MM.1S (cell line): ENCODE data around the gene KAT6B.

Experiments used
- DNase-seq: peaks from one replicate; pipeline ENCODE4 v3.0.0-alpha.2; 2015
- H2AFZ ChIP-seq: fragments of 300-600 bp; sonication (generic); 2 replicates; pipeline ENCODE4 v1.6.0; 2016; ENCODE audit warnings: antibody characterized with exemption, low read length
- H3F3A ChIP-seq: fragments of 300-600 bp; sonication (generic); 2 replicates; pipeline ENCODE4 v1.6.1; 2016; ENCODE audit warnings: mild to moderate bottlenecking, antibody characterized with exemption, low read length, moderate library complexity, mixed read lengths; ENCODE audit not compliant: insufficient read depth
- H3K27ac ChIP-seq: fragments of 300-600 bp; sonication (generic); 2 replicates; pipeline ENCODE4 v1.5.1; 2016; ENCODE audit warnings: mild to moderate bottlenecking, low read length
- H3K27me3 ChIP-seq: fragments of 300-600 bp; sonication (generic); replicated peaks from 2 replicates; pipeline ENCODE4 v1.6.0; 2016; ENCODE audit warnings: low read length; ENCODE audit not compliant: insufficient read depth
- H3K36me3 ChIP-seq: fragments of 300-600 bp; sonication (generic); replicated peaks from 2 replicates; pipeline ENCODE4 v1.6.1; 2016; ENCODE audit warnings: mild to moderate bottlenecking, low read length, mixed read lengths; ENCODE audit not compliant: insufficient read depth
- H3K4me1 ChIP-seq: fragments of 300-600 bp; sonication (generic); 2 replicates; pipeline ENCODE4 v1.6.1; 2016; ENCODE audit warnings: low read length, mixed read lengths
- H3K4me2 ChIP-seq: fragments of 300-600 bp; sonication (generic); 2 replicates; pipeline ENCODE4 v1.6.0; 2016; ENCODE audit warnings: low read depth, low read length
- H3K4me3 ChIP-seq: fragments of 300-600 bp; sonication (generic); 2 replicates; pipeline ENCODE4 v1.5.1; 2016; ENCODE audit warnings: low read length, mixed read lengths
- H3K79me2 ChIP-seq: fragments of 300-600 bp; sonication (generic); 2 replicates; pipeline ENCODE4 v1.6.1; 2016; ENCODE audit warnings: mixed run types, low read length, mixed read lengths
- H3K9ac ChIP-seq: fragments of 300-600 bp; sonication (generic); 2 replicates; pipeline ENCODE4 v1.6.1; 2016; ENCODE audit warnings: low read length, mixed read lengths
- H3K9me2 ChIP-seq: fragments of 300-600 bp; sonication (generic); replicated peaks from 2 replicates; pipeline ENCODE4 v1.6.1; 2016; ENCODE audit warnings: mild to moderate bottlenecking, low read length, mixed read lengths; ENCODE audit not compliant: insufficient read depth
- H3K9me3 ChIP-seq: fragments of 300-600 bp; sonication (generic); replicated peaks from 2 replicates; pipeline ENCODE4 v1.6.1; 2016; ENCODE audit warnings: mild to moderate bottlenecking, low read length, mixed read lengths; ENCODE audit not compliant: insufficient read depth
- H4K20me1 ChIP-seq: fragments of 300-600 bp; sonication (generic); 2 replicates; pipeline ENCODE4 v1.6.1; 2016; ENCODE audit warnings: mild to moderate bottlenecking, low read length, moderate library complexity, mixed read lengths; ENCODE audit not compliant: insufficient read depth
- EZH2 ChIP-seq: fragments of 300-600 bp; sonication (generic); optimal IDR thresholded peaks from 2 replicates; pipeline ENCODE3; 2017; ENCODE audit warnings: low read depth, mild to moderate bottlenecking, antibody characterized with exemption, low read length, mixed read lengths
- EZH2phosphoT487 ChIP-seq: fragments of 300-600 bp; sonication (generic); IDR thresholded peaks from 2 replicates; pipeline ENCODE4 v1.6.1; 2018; ENCODE audit warnings: antibody characterized with exemption, low read length
- TF ChIP-seq, protein P1 (sequence below): fragments of 300-600 bp; sonication (generic); IDR thresholded peaks from 2 replicates; pipeline ENCODE4 v1.5.1; 2016; ENCODE audit warnings: antibody characterized with exemption, low read length, mixed read lengths

The KAT6B gene

DNA sequence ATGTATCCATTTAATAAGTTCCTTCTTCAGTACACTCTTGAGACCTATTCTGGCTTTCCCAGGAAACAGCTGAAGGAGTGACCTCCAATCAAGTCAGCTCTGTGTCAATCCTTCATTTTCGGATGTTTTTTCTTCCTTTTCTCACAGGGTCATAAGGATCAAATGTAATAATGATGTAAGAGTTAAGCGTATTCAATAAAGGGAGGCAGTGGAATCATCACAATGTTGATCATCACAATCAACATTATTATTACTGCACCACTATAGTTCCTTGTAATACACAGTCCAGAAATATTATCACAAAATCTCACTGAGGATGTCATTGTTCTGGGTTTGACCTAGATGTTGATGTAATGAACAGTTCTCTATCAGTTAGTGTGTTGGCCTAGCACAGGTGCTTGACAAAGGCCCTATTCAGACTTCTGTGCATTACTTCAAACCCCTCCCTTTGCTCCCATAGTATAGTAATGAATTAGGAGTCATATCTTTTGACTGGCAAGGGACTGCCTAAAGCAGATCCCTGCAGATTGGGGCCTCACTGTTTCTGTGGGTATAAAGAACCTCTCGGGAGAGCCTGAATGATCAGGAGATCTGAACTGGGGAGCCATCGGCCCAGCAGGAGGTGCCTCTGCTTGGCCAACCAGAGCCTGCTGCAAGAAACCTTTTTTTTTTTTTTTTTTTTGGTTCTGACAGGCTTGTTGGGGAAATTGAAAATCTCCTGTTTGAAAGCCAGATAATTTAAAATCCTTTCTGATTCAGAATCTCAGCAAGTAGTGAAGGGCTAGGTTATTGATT, 100.6 kb downstream of the KAT6B start:
- TF ChIP-seq EZH2phosphoT487: no peak
- TF ChIP-seq, protein P1, sequence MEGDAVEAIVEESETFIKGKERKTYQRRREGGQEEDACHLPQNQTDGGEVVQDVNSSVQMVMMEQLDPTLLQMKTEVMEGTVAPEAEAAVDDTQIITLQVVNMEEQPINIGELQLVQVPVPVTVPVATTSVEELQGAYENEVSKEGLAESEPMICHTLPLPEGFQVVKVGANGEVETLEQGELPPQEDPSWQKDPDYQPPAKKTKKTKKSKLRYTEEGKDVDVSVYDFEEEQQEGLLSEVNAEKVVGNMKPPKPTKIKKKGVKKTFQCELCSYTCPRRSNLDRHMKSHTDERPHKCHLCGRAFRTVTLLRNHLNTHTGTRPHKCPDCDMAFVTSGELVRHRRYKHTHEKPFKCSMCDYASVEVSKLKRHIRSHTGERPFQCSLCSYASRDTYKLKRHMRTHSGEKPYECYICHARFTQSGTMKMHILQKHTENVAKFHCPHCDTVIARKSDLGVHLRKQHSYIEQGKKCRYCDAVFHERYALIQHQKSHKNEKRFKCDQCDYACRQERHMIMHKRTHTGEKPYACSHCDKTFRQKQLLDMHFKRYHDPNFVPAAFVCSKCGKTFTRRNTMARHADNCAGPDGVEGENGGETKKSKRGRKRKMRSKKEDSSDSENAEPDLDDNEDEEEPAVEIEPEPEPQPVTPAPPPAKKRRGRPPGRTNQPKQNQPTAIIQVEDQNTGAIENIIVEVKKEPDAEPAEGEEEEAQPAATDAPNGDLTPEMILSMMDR: no peak
- no peak for TF ChIP-seq EZH2
- Histone ChIP-seq H3K4me2 (no peak overlapping the region), H3K79me2 (peaks cover 19% of the 10 kb centered on the region), H3K36me3 (no peaks in the 10 kb centered on the region), H3F3A (no peaks in the 10 kb centered on the region), H3K4me3 (no peak overlapping the region), H2AFZ (no peak overlapping the region), H3K27me3 (no peaks in the 10 kb centered on the region), H4K20me1 (no peaks in the 10 kb centered on the region), H3K27ac (no peak overlapping the region), H3K9me3 (no peaks in the 10 kb centered on the region), H3K9ac (no peak overlapping the region), H3K9me2 (no peaks in the 10 kb centered on the region), H3K4me1 (no peaks in the 10 kb centered on the region)
- DNase-seq: no peak

DNA sequence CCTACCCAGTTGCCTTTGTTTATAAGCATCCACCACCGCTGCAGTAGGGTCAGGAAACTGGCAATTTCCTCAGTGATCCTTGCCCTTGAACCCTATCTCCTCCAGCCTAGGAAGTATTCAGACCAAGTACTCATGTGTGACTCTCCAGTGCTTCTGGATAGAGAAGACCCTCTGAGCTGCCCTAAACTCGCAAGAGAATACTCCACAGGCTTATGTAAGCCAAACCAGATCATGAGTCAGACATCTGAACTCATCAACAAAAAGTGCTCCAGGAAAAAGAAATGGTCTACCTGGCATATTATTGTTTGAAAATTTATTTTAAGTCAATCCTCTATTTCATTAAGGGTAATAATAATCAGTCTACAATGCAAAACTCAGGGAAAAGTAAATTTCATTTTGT, 101.3 kb downstream of the KAT6B start:
- Histone ChIP-seq H3K4me3 (no peak overlapping the region), H3F3A (no peaks in the 10 kb centered on the region), H3K27me3 (no peaks in the 10 kb centered on the region), H3K9ac (no peak overlapping the region), H3K4me2 (no peak overlapping the region), H3K4me1 (no peaks in the 10 kb centered on the region), H3K9me3 (no peaks in the 10 kb centered on the region), H3K27ac (no peak overlapping the region), H4K20me1 (no peaks in the 10 kb centered on the region), H3K79me2 (peaks cover 20% of the 10 kb centered on the region), H3K9me2 (no peaks in the 10 kb centered on the region), H3K36me3 (no peaks in the 10 kb centered on the region), H2AFZ (no peak overlapping the region)
- DNase-seq: no peak
- TF ChIP-seq EZH2: no peak
- no peak for TF ChIP-seq EZH2phosphoT487
- TF ChIP-seq, protein P1: no peak

DNA sequence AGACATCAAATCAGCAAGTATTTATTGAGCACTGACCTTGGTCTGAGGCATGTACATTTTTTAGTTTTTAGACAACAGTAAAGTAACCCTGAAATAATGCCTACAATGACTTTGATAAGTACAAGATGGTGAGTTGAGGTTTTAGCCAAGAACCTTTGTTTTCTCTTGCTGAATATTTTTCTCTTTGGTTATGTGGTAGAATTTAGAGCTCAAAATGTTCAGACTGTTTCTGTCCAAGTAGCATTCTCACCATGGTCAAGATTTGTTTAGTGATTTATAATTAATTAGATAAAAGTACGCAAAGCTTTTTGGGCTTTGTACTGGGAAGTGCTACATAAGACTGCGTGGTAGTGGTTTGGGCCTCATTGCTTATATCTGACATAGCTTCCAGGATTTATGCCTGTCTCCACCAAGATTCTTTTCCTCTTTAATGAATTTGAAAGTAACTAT, 102.4 kb downstream of the KAT6B start:
- TF ChIP-seq EZH2 (no peak), EZH2phosphoT487 (no peak)
- TF ChIP-seq, protein P1: no peak
- Histone ChIP-seq H3K4me2 (no peak overlapping the region), H3K27ac (no peak overlapping the region), H3K27me3 (no peaks in the 10 kb centered on the region), H3K79me2 (peaks cover 15% of the 10 kb centered on the region; the same call in 1 of the 2 replicates), H3K4me1 (no peaks in the 10 kb centered on the region), H3K36me3 (no peaks in the 10 kb centered on the region), H2AFZ (no peak overlapping the region), H3K4me3 (no peak overlapping the region), H4K20me1 (no peaks in the 10 kb centered on the region), H3K9me3 (no peaks in the 10 kb centered on the region), H3F3A (no peaks in the 10 kb centered on the region), H3K9ac (no peak overlapping the region), H3K9me2 (no peaks in the 10 kb centered on the region)
- DNase-seq: no peak
